Fibroblast of the conjunctiva (primary cell): ENCODE data around the gene YTHDF1.
A peak's percentile ranks its signal among the peaks of the same experiment; 100 is the strongest.
"Not testable (repeated sequence)": the region's sequence is repeated elsewhere in the genome, so short reads cannot be mapped to it uniquely, and the experiment has no call there.

ENCODE experiments used
- DNase-seq: peaks from one replicate; pipeline ENCODE4 v3.0.0-alpha.2; 2010; ENCODE audit warnings: low read depth

The YTHDF1 gene

GRCh38 chr20:63226042-63226943, 10.4 kb upstream of the YTHDF1 start:
- no peak for DNase-seq

- no peak for DNase-seq
Measured at GRCh38 chr20:63225082-63225454, 9.1 kb upstream of the YTHDF1 start.

GRCh38 chr20:63224412-63225081, 8.6 kb upstream of the YTHDF1 start:
- no peak for DNase-seq

GRCh38 chr20:63223826-63224207, 7.9 kb upstream of the YTHDF1 start:
- DNase-seq, result no peak

GRCh38 chr20:63223121-63223825, 7.3 kb upstream of the YTHDF1 start:
- no peak for DNase-seq

GRCh38 chr20:63222541-63222940, 6.6 kb upstream of the YTHDF1 start:
- DNase-seq, result no peak

- DNase-seq, result not testable (repeated sequence)
Measured at GRCh38 chr20:63221400-63222053, 5.6 kb upstream of the YTHDF1 start.

GRCh38 chr20:63220696-63221399, 4.9 kb upstream of the YTHDF1 start:
- no peak for DNase-seq

- no peak for DNase-seq
Measured at GRCh38 chr20:63219866-63220521, 4.1 kb upstream of the YTHDF1 start.

- no peak for DNase-seq
Measured at GRCh38 chr20:63219447-63219821, 3.5 kb upstream of the YTHDF1 start.

- no peak for DNase-seq
Measured at GRCh38 chr20:63218701-63219446, 2.9 kb upstream of the YTHDF1 start.

GRCh38 chr20:63217706-63218105, 1.8 kb upstream of the YTHDF1 start:
- no peak for DNase-seq

- no peak for DNase-seq
Measured at GRCh38 chr20:63216849-63217471, 1.0 kb upstream of the YTHDF1 start.

GRCh38 chr20:63215101-63216040, 560 bp downstream of the YTHDF1 start:
- DNase-seq, result peak; percentile 16

GRCh38 chr20:63214514-63214913, 1.4 kb downstream of the YTHDF1 start:
- no peak for DNase-seq

GRCh38 chr20:63212792-63213191, 3.1 kb downstream of the YTHDF1 start:
- DNase-seq, result no peak

GRCh38 chr20:63212393-63212730, 3.6 kb downstream of the YTHDF1 start:
- DNase-seq, result no peak

- DNase-seq, result no peak
Measured at GRCh38 chr20:63210011-63210605, 5.8 kb downstream of the YTHDF1 start.
